ENCODE measurements around the gene WSB1.
"Not testable (repeated sequence)": the region's sequence is repeated elsewhere in the genome, so short reads cannot be mapped to it uniquely, and the experiment has no call there.

WSB1 gene

DNA sequence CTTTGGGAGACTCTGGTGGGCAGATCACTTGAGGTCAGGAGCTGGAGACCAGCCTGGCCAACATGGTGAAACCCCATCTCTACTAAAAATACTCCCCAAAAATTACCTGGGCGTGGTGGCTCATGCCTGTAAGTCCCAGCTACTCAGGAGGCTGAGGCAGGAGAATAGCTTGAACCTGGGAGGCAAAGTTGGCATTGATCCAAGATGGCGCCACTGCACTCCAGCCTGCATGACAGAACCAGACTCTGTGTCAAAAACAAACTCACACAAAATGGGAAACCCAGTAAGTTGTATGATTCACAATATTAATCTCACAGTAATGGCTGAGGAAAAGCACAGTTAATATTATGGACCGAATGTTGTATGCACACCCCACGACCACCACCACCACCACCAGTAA is 24.3 kb downstream of the WSB1 start:
- FAIRE-seq = no peak

DNA sequence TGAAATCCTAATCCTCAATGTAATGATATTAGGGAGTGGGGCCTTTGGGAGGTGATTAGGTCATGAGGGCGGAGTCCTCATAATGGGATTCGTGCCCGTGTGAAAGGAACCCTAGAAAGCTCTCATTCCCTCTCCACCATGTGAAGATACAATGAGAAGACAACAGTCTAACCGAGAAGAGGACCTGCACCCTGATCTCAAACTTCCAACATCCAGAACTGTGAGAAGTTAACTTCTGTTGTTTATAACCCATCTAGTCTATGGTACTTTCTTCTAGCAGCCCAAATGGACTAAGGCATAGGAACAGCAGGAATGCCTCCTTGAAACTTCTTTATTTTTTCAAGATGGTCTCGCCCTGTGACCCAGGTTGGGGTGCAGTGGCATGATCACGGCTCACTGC is 24.7 kb downstream of the WSB1 start:
- FAIRE-seq = no peak

DNA sequence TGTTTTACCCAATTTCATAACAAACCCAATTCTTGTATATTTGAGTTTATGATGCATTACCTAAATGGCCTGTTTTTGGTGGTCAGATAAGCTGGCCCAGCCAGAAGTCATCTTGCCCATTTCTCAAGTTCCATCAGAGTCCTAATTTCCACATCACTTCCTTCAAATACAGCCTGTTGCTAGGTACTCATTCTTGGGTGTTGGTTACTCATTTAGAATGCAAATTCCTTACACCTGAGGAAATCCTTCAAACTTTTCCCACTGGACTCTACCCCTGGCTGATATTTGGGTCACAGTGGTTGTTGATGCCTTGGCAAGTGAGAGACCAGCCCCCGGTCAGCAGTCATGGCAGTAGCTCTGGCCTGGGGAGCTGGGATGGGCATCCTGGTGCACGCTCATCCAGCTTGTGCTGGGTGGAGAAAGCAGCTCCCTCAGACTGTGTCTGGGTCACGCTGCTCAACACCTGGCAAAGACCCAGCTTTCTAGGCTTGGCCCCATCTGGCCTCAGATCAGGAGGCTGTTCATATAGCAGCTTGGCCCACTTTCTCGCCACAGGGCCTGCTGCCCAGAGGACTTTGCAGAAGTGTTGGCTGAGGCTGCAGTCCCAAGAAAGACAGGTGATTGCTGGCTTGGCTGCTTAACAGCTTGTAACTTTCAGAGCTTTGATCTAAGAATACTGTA is 25.8 kb downstream of the WSB1 start:
- no peak for FAIRE-seq

DNA sequence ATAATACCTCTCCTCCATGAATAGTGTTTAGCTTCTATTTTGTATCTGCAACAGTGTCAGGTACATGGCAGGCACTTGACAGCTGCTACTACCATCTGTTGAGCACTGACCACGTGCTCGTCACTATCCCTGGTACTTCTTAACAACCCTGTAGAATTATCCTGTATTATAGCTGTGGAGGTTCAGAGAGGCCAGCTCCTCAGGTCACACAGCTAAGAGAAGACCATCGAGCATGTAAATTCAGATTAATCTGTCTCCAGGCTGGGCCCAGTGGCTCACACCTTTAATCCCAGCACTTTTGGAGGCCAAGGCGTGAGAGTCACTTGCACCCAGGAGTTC is 26.3 kb downstream of the WSB1 start:
- no peak for FAIRE-seq

DNA sequence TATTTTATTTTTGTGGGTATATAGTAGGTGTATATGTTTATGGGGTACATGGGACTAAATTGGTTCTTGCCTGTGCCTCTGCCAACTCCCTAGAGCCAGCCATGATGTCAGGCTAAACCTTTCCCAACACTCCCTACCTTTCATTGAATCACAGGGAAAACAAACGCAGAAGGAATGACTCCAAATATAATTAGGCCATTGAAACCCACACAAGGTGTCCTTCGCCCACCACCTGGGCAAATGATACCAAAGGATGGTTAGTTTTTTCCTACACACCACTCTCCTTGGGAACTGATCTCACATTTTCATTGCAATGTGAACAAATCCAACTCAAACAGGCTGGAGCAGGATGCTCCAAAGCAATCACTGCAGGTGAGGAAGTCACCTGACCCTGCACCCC is 27.5 kb downstream of the WSB1 start:
- FAIRE-seq = no peak

DNA sequence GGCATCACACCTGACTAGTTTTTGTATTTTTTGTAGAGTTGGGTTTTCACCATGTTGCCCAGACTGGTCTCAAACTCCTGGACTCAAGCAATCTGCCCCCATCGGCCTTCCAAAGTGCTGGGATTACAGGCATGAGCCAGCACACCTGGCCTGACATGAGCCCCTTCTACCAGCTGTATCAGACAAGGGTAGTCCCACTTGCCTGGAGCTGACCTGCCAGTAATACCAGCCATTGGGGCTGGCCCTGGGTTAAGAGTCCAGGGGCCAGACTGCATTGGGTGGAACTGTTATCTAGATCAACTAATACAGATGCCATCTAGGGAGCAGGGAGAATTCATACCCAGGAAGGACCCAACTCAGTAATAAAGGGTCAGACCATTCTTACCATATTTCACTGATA is 28.1 kb downstream of the WSB1 start:
- no peak for FAIRE-seq

DNA sequence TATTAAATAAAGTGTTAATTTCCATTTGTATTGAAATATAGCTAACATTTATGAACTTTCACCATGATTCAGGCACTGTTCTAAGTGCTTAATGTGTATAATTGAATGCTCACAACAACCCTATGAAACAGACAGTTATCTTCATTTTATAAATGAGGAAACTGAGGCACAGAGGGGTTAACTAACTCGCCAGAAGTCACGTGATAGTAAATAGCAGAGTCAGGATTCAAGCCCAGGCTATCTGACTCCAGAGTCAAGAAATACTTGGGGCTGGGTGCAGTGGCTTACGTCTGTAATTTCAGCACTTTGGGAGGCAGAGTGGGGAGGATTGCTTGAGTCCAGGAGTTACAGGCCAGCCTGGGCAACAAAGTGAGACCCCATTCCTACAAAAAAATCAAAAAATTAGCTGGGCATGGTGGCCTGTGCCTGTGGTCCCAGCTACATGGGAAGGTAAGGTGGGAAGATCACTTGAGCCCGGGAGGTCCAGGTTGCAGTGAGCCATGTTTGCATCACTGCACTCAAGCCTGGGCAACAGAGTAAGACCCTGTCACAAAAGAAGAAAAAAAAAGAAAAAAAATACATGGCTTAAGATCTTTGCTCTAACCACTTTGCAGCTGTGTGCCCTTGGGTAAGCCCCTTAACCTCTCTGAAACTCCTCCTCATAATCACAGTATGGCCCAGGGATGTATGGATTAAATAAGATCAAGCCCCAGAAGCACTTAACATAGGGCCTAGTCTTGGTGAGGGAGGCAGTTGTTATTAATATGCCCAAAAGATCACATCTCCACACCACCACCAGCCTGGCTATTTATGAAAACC is 29.0 kb downstream of the WSB1 start:
- no peak for FAIRE-seq

DNA sequence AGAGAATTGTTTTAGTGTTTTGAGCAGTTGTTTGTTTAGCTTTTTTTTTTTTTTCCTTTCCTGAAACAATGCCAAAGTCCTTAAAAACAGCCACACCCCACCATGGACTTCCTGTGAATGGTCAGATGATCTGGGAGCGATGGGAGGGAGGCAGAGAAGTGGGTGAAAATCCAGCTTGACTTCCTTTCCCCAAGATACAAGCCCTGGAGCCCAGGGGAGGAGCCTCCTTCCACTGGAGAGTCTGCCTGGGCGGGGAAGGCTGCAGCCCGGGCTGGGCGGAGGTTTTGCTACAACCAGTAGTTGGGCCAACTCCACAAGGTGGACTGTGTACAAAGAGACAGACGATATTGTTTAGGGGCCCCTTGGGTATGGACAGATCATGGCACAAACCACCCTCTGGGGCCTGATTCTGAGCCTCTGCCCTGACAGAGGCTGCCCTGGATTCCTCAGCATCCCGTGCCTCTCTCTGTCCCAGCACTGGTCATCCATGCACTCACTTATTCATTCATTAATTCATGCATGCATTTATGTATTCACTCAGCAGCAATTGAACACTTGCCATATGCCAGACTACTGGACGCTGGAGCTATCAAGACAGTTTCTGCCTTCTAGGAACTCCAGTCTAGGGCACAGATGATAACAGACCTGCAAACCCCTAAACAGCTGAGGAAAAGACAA is 29.8 kb downstream of the WSB1 start:
- peak; percentile 66 for FAIRE-seq

DNA sequence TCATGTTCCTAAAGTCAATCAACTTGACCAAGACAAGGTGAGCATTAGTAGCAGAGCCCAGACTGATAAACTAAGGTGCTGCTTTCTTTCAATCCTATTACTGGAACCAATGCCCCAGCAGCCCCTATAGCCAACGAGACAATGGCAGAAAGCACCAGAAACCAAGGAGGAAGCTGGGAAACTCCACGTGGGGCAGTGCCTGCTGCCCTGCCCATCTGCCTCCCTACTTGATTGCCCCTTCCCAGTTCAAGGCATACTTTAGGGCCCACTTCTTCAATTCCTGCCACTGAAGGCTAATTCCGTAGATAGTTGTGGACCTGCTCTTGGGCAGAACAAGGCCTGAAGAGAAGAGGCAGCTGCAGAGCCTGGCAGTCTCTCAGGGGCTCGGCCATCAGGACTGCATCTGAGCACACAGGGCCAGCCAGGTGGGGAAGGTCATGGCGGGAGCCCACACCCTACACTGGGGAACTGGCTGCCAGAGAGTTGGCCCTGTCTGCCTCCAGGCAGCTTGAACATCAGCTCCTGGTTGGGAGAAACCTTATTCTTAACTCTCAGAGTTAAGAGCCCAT is 30.9 kb downstream of the WSB1 start:
- FAIRE-seq = no peak

DNA sequence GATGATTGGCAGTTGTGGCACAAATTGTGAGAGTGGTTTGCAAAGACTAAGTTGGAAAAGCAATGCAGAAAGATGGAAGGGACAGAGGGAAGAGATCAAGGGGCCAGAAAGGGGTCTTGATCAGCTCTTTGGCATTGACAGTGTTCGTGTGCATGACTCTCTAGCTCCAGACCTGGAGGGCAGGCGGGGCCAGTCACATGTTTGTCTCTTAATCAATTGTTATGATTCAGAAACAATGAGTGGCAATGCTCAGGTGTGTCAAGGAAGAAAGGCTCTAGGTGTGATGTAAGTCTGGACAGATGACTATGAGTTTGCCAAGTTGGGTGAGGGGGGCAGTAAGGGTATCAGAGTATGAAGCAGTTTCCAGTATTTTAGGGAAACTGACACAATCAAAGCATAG is 32.1 kb downstream of the WSB1 start:
- no peak for FAIRE-seq

DNA sequence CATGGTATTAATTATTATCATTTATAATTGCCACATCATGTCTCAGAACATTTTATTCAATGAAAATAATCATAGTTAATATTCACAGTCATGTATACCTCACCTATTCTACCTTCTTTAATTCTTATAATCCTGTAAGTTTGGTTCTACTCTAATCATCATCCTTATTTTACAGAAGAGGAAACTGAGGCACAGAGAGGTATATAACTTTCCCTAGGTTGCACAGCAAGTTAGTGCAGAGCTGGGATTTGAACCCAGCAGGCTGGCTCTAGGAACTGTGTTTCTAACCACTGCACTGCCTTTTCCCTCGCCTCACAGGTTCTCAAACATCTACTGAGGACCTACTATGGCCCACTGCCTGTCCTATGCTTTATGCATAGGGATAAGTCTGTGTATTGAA is 32.7 kb downstream of the WSB1 start:
- no peak for FAIRE-seq

DNA sequence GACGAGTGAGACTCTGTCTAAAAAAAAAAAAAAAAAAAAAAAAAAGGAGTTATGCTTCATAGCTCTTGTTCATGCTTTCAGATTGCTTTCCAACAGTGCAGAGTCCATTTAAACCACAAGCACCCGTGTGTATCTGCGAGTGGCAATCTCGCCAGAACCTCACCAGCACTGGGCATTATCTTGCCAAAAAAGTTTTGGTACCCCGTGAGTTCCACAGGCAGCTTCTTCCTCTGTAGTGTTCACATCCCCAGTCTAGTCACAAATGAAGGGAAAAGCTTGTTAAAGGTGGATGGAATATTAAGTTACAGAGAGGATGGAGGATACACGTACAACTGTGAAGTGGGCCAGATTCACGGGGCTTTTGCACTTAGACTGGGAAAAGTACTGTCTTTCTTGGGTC is 33.5 kb downstream of the WSB1 start:
- no peak for FAIRE-seq

DNA sequence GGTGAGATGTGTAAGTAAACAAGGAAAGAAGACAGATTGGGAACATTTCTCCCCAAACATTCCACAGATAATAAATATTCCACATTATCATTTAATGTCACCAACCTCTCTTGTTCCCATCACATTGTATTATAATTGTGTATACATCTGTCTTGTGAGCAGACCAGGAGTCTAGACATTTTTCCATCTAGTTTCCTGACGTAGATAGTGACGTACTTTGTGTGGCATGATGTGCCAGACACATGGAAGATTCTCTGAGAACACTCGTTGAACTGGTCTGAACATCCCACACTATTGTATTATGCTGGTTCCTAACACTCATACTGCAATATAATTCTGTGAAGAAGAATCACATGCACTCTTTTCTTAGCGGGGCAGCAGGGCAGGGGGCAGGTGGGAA is 34.0 kb downstream of the WSB1 start:
- no peak for FAIRE-seq

DNA sequence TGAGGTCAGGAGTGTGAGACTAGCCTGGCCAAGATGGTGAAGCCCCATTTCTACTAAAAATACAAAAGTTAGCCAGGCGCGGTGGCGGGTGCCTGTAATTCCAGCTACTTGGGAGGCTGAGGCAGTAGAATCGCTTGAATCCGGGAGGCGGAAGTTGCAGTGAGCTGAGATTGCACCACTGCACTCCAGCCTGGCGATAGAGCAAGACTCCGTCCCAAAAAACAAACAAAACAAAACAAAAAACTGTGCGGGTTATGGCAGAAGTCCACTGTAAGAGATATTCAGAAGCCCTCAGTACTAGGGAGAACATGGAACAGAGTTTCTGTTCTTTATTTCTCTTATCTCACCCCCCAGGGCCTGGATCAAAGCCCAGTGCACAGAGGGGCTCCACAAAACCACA is 34.8 kb downstream of the WSB1 start:
- FAIRE-seq = not testable (repeated sequence)

DNA sequence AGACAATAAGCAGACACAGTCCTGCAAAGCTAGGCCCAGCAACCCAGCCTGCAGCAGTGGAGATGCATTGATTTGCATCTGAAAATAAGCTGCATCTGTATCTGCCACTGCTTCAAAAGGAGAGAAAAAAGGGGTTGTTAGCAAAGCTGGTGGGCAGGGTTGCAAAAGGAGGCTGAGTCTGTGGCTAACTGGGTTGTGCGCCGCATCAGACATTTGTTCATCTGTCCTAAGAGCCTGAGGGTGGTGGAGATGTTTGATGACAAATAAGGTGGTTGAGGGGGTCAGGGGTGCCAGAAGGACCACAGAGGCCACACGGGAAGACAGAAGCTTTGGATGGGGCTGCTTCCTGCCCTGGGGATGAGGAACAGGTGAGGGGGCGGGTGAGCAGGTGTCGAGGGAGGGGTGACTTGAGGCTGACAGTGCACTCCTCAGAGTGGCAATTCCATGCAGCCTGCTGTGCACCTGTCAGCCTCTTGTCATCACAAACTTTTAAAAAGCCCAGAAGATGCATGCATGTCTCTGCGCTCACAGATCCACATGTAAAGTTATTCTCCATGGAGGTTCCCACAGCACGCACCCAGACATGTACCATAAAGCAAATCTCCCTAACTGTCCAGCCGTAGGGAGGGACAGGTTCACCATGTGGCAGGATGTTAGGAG is 35.4 kb downstream of the WSB1 start:
- FAIRE-seq = no peak

DNA sequence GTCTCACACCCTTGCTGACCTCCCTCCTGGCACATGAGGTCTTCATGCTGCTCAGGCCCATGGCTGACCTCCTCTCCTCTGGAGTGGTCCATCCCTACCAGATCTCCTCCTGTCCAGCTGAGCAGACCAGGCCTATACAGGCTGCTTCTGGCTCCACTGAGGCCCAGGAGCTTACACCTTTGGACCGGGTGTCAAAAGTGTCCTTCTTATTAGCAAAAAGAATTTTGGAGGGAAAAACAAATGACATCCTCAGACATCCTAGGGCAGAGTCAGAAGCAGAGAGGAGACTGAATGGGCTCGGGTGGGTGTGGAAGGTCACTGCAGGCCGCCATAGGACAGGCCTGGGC is 38.1 kb downstream of the WSB1 start:
- no peak for FAIRE-seq

DNA sequence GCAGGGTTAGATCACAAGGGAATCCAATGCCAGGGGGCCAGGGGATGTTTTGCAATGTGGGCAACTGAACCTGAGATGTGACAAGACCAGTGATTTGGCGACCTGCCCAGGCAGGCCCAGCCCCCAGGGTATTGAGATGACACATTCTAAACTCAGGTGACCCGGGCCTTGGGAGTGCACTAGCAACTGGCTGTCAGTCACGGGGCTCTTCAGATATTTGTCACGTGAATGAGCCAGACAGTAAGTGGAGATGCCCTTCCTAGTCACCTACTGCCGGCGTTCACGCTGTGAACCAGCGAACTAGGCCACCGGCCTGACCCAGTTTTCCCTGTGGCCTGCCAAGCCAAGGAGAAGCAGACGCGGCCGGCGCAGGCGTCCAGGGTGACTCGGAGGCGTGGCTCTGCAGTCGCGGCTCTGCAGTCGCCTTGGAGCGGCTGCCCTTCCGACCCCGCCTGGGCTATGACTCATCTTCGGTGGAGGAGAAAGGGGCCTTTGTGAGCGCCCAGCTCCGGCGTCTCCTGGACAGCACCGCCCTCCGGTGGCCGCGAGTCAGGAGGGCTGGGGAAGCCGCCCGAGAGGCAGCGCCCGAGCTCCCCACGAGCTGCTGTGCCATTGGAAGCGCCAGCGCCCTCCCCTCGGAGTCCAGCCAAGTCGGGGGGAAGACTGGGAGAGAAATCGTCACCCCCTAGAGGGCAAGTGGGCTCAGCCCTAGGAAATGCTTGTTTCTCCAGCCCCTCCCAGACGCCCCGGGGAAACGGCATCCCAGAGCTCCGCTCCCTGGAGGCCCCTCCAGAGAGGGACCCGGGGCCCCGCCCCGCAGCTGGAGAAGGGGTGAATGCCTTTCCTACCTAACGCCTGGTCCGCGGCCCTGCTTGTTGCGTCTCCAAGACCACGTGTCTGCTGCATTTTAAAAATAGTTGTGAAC is 38.8 kb downstream of the WSB1 start:
- peak; percentile 89 for FAIRE-seq

DNA sequence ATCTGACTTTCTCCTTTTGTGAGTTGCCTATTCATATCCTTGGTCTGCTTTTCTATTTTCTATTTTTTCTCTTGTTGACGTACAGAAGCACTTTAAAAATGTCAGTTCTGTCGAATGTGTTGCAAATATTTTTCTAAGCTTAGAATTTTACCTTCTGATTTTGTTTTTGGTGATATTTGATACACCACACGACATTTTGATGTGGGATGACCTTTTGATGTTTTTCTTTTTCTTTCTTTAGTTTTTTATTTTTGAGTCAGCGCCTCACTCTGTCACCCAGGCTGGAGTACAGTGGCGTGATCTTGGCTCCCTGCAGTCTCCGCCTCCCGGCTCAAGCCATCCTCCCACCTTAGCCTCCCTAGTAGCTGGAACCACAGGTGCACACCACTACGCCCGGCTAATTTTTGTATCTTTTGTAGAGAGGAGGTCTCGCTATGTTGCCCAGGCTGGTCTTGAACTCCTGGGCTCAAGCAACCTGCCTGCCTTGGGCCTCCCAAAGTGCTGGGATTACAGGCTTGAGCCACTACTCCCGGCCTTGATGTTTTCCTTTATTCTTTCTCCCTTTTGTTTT is 39.6 kb downstream of the WSB1 start:
- peak; percentile 77 for FAIRE-seq

DNA sequence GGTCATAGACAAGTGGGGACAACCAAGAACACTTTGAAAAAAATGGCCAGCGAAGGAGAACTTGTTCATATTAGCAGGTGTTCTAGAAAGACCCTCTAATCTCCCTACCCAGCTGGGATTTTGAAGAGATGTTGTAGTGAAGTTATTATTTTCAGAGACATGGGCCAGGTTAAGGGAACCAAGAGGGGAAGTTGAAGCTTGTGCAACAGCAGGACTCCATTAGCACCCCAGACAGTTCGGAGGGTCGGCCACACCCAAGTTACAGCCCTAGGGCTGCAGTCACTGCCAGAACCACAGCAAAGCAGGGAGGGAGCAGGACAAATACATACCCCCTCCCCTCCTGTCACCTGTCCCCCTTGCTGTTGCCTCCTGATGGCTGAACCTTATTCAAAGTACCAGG is 42.3 kb downstream of the WSB1 start:
- FAIRE-seq = no peak

DNA sequence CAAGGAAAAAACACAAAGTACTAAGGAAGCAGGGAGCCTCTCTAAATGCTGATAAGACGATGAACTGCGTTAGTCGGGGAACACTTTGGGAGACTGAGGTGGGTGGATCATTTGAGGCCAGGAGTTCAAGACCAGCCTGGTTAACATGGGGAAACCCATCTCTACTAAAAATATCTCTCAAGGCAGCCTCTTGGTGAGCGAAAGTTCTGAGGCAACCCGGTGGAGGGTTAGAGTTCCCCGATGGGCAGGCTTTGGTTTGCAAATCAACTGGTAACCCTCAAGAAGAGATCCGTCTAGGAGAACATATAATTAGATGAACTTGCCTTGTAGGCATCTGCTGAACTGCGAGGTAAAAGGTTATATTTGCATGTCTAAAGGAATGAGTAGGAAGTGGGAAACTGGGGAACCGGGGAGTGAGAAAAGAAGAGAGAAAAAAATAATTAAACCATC is 44.6 kb downstream of the WSB1 start:
- FAIRE-seq = no peak

DNA sequence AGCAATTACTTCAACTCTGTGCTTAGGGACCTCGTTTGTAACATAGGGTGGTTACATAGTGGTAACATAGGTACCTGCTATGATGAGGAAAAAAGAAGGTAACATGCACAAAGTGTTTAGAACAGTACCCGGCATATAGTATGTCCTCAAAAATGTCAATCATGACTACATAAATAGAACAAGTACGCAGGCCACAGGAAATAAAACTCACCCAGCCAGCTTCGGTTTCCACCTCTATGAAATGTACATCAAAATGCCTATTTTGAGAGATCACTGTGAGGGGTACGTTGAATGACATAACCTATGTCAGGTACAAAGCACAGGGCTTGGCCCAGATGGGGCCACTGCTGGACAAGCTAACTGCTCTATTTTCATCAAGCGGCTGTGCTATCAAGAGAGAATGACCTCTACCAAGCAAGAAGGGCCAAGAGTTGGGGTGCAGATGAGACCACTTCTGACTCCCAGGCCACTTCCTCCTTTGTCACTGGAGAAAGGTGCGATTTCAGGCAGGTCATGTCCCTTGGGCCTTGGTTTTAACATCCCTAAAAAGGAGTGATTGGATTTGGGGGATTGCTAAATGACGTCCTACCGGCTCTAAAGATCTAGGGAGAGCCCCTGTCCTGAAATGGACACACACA is 45.4 kb downstream of the WSB1 start:
- FAIRE-seq = no peak
